Fibroblast of lung (primary cell): ENCODE measurements around the gene MXRA7. TPM values are rescaled to one million over a fixed set of nuclear protein-coding genes. Genes with fewer than 3 reads are reported as not detected.
"Not testable (repeated sequence)": the region's sequence is repeated elsewhere in the genome, so short reads cannot be mapped to it uniquely, and the experiment has no call there.

ENCODE experiments used
- DNase-seq, 2 donors: peaks; one replicate each; pipeline versions ENCODE4 v3.0.0 to v3.0.0-alpha.2; 2010; ENCODE audit warnings: low read depth in 2 of 2
- H2AFZ ChIP-seq: 2 replicates; pipeline ENCODE4 v1.5.1; 2012; ENCODE audit warnings: low read length, control low read depth, inconsistent platforms
- H3K27ac ChIP-seq: 2 replicates; pipeline ENCODE4 v1.5.1; 2011; ENCODE audit warnings: low read length, control low read depth; ENCODE audit not compliant: insufficient read depth
- H3K27me3 ChIP-seq: 2 replicates; pipeline ENCODE4 v1.5.1; 2011; ENCODE audit warnings: mild to moderate bottlenecking, low read length; ENCODE audit not compliant: control insufficient read depth, insufficient read depth
- H3K36me3 ChIP-seq: 2 replicates; pipeline ENCODE4 v1.5.1; 2011; ENCODE audit warnings: low read length; ENCODE audit not compliant: control insufficient read depth, insufficient read depth
- H3K4me1 ChIP-seq: 2 replicates; pipeline ENCODE4 v1.5.1; 2011; ENCODE audit warnings: low read length; ENCODE audit not compliant: control insufficient read depth, insufficient read depth; ENCODE audit errors: extremely low read depth
- H3K4me2 ChIP-seq: 2 replicates; pipeline ENCODE4 v1.5.1; 2011; ENCODE audit warnings: low read length, control low read depth; ENCODE audit not compliant: insufficient read depth; ENCODE audit errors: extremely low read depth
- H3K4me3 ChIP-seq, 4 experiments: fragments of 200-600 bp in 1 of 4; sonication (generic) in 1 of 4; replicated peaks in 1 of 4; 2 replicates each; pipeline ENCODE4 v1.5.1; 2011 to 2016; ENCODE audit warnings: low read length in 4 of 4, low read depth in 3 of 4, mild to moderate bottlenecking in 3 of 4, control low read depth in 2 of 4, inconsistent platforms in 1 of 4, mixed read lengths in 1 of 4; ENCODE audit not compliant: insufficient read depth in 1 of 4; ENCODE audit errors: control extremely low read depth in 1 of 4
- H3K79me2 ChIP-seq: 2 replicates; pipeline ENCODE4 v1.5.1; 2012; ENCODE audit warnings: mild to moderate bottlenecking, low read length, inconsistent platforms; ENCODE audit not compliant: control insufficient read depth, insufficient read depth
- H3K9ac ChIP-seq: 2 replicates; pipeline ENCODE4 v1.5.1; 2011; ENCODE audit warnings: mild to moderate bottlenecking, low read length, control low read depth; ENCODE audit not compliant: insufficient read depth
- H3K9me3 ChIP-seq: 2 replicates; pipeline ENCODE4 v1.5.1; 2012; ENCODE audit warnings: low read depth, low read length; ENCODE audit not compliant: control insufficient read depth, insufficient read depth
- H4K20me1 ChIP-seq: 2 replicates; pipeline ENCODE4 v1.5.1; 2011; ENCODE audit warnings: low read length; ENCODE audit not compliant: control insufficient read depth, insufficient read depth; ENCODE audit errors: extremely low read depth
- CTCF ChIP-seq, 2 donors: IDR thresholded peaks in 1 of 2; conservative IDR thresholded peaks in 1 of 2; 1 replicate in 1 of 2; 2 replicates in 1 of 2; pipeline ENCODE4 v1.5.1; 2011 to 2012; ENCODE audit warnings: low read length in 2 of 2, control low read depth in 1 of 2, inconsistent platforms in 1 of 2, low read depth in 1 of 2, mild to moderate bottlenecking in 1 of 2
- EZH2 ChIP-seq: IDR thresholded peaks from 2 replicates; pipeline ENCODE4 v1.5.1; 2012; ENCODE audit warnings: low read length, control low read depth, mild to moderate bottlenecking; ENCODE audit errors: missing control alignments
- polyA plus RNA-seq, 2 donors: library from polyadenylated mRNA; depleted of rRNA in 1 of 2; stranded (reverse) in 1 of 2; unstranded in 1 of 2; fragments of >200 nt; gene quantifications; 2 replicates each; pipeline ENCODE4 v1.2.1, GENCODE V29; 2011 to 2012; ENCODE audit warnings: missing spikeins in 1 of 2
- total RNA-seq: library from RNA; depleted of rRNA; stranded (reverse); fragments of >200 nt; gene quantifications from 2 replicates; pipeline ENCODE4 v1.2.1, GENCODE V29; 2014

MXRA7 gene
- total and polyA plus RNA-seq, 2 donors (not counting 1 experiment from before 2014, with no cell fraction given): 127 to 307 TPM

- Histone ChIP-seq H3K4me2 (no peak overlapping the region), H3K36me3 (peaks cover 19% of the 10 kb centered on the region), H3K9me3 (no peaks in the 10 kb centered on the region), H3K79me2 (no peaks in the 10 kb centered on the region), H3K4me1 (peaks cover 2% of the 10 kb centered on the region), H3K9ac (no peak overlapping the region), H3K4me3 (no peak overlapping the region), H3K27me3 (no peaks in the 10 kb centered on the region), H4K20me1 (no peaks in the 10 kb centered on the region), H2AFZ (no peak overlapping the region), H3K27ac (no peak overlapping the region)
- DNase-seq: no peak
- TF ChIP-seq CTCF (conservative IDR thresholded peaks at IDR 0.05 in 1 of 2, IDR thresholded peaks at IDR 0.05 in 1 of 2; ENCODE audit: low read depth in 1 of 2, low read length in 2 of 2) (no peak), EZH2 (no peak)
Measured at GRCh38 chr17:76744747-76745146, 34.0 kb upstream of the MXRA7 start.

- Histone ChIP-seq H2AFZ (no peak overlapping the region), H3K27me3 (no peaks in the 10 kb centered on the region), H3K36me3 (peaks cover 19% of the 10 kb centered on the region), H4K20me1 (no peaks in the 10 kb centered on the region), H3K79me2 (peaks cover 7% of the 10 kb centered on the region), H3K9me3 (no peaks in the 10 kb centered on the region), H3K27ac (no peak overlapping the region), H3K4me2 (no peak overlapping the region), H3K4me1 (peaks cover 4% of the 10 kb centered on the region), H3K9ac (no peak overlapping the region), H3K4me3 (no peak overlapping the region)
- no peak for DNase-seq
- TF ChIP-seq EZH2 (no peak), CTCF (conservative IDR thresholded peaks at IDR 0.05 in 1 of 2, IDR thresholded peaks at IDR 0.05 in 1 of 2; ENCODE audit: low read depth in 1 of 2, low read length in 2 of 2) (no peak)
Measured at GRCh38 chr17:76742958-76743357, 32.2 kb upstream of the MXRA7 start.

- Histone ChIP-seq H3K79me2 (peaks cover 23% of the 10 kb centered on the region), H3K4me1 (peaks cover 4% of the 10 kb centered on the region), H3K4me3 (peak overlapping the region in 2 of 4 experiments; percentile 12 to 21), H3K4me2 (peak overlapping the region; percentile 68), H4K20me1 (no peaks in the 10 kb centered on the region), H3K9me3 (no peaks in the 10 kb centered on the region), H3K36me3 (peaks cover 22% of the 10 kb centered on the region), H3K27ac (peak overlapping the region; percentile 22), H3K27me3 (no peaks in the 10 kb centered on the region), H2AFZ (no peak overlapping the region), H3K9ac (no peak overlapping the region)
- no peak for TF ChIP-seq CTCF (conservative IDR thresholded peaks at IDR 0.05 in 1 of 2, IDR thresholded peaks at IDR 0.05 in 1 of 2; ENCODE audit: low read depth in 1 of 2, low read length in 2 of 2)
- no peak for TF ChIP-seq EZH2
- peak in 1 of 2 donors; percentile 79 for DNase-seq
Measured at GRCh38 chr17:76740329-76741118, 29.8 kb upstream of the MXRA7 start.

GRCh38 chr17:76739568-76740115 lies 28.9 kb upstream of the MXRA7 start:
- not testable (repeated sequence) for H3K9ac ChIP-seq, H3K4me1 ChIP-seq, H4K20me1 ChIP-seq, DNase-seq, H2AFZ ChIP-seq, H3K27me3 ChIP-seq, H3K27ac ChIP-seq, H3K9me3 ChIP-seq
- Histone ChIP-seq H3K79me2 (peaks cover 32% of the 10 kb centered on the region), H3K4me3 (peak overlapping the region in 3 of 4 experiments; percentile 83 to 98 (median 88)), H3K36me3 (peaks cover 15% of the 10 kb centered on the region), H3K4me2 (peak overlapping the region; percentile 86)
